Body of pancreas (tissue), 4 donors: ENCODE data around the gene C21orf58. TPM values are rescaled to one million over a fixed set of nuclear protein-coding genes. Genes with fewer than 3 reads are reported as not detected.

Source experiments
- ATAC-seq: fragments of 150-250 bp; one replicate; pipeline ENCODE4 v1.9.1; 2016
- DNase-seq, 4 donors: peaks; one replicate each; pipeline ENCODE4 v3.0.0-alpha.2; 2019
- H3K27ac ChIP-seq, 4 donors: fragments of 200-600 bp; sonication (generic); 1 replicate in 3 of 4; 2 replicates in 1 of 4; pipeline versions ENCODE4 v1.5.1 to v1.6.1; 2016 to 2019; ENCODE audit warnings: mild to moderate bottlenecking in 1 of 4, mixed read lengths in 1 of 4, moderate library complexity in 1 of 4
- H3K27me3 ChIP-seq, 2 donors: fragments of 200-600 bp; sonication (generic); one replicate each; pipeline ENCODE4 v1.6.0; 2016; ENCODE audit warnings: mild to moderate bottlenecking in 1 of 2
- H3K36me3 ChIP-seq, 2 donors: fragments of 200-600 bp; sonication (generic); replicated peaks in 1 of 2; 2 replicates each; pipeline ENCODE4 v1.5.1; 2016; ENCODE audit warnings: low read depth in 2 of 2; ENCODE audit not compliant: insufficient read depth in 1 of 2
- H3K4me1 ChIP-seq: fragments of 200-600 bp; sonication (generic); one replicate; pipeline ENCODE4 v1.6.0; 2016
- H3K4me3 ChIP-seq, 2 donors: fragments of 200-600 bp; sonication (generic); 1 replicate in 1 of 2; 2 replicates in 1 of 2; pipeline ENCODE4 v1.5.1; 2016 to 2019
- H3K9me3 ChIP-seq, 3 donors: fragments of 200-600 bp; sonication (generic); 1 replicate in 2 of 3; 2 replicates in 1 of 3; pipeline ENCODE4 v1.5.1; 2016
- POLR2A ChIP-seq, 3 donors: fragments of 450-650 bp; IDR thresholded peaks; one replicate each; pipeline ENCODE4 v1.6.1; 2016; ENCODE audit warnings: antibody characterized with exemption in 3 of 3, mild to moderate bottlenecking in 2 of 3
- WGBS, 2 donors: methylation state at CpG; one replicate each; pipeline ENCODE4 v1.1.5; 2017; 5-methylcytosine and 5-hydroxymethylcytosine counted together
- intact Hi-C: fragments of 100-400 bp; cut with DNase I; formaldehyde crosslinking; loops from one replicate; pipeline ENCODE4 v1.15.1; 2023
- total RNA-seq, 2 donors: library from RNA; depleted of rRNA; stranded (reverse); fragments of >200 nt; gene quantifications; one replicate each; pipeline ENCODE4 v1.1.0, GENCODE V29; 2016
- TF ChIP-seq, protein P1 (sequence below), 7 experiments: fragments of 450-650 bp in 4 of 7; fragments of 200-600 bp in 3 of 7; sonication (generic) in 3 of 7; IDR thresholded peaks; one replicate each; pipeline ENCODE4 v1.5.1; 2016 to 2019; ENCODE audit warnings: antibody characterized with exemption in 7 of 7

Gene C21orf58
- total RNA-seq, 2 donors from 2014 or later, result 1.6 TPM

- WGBS, 2 donors, result 90 to 95% methylated on average over 15 of the region's 15 CpGs
- ATAC-seq, result no peak
- TF ChIP-seq POLR2A (IDR thresholded peaks at IDR 0.05), result no peak
- TF ChIP-seq, protein P1, sequence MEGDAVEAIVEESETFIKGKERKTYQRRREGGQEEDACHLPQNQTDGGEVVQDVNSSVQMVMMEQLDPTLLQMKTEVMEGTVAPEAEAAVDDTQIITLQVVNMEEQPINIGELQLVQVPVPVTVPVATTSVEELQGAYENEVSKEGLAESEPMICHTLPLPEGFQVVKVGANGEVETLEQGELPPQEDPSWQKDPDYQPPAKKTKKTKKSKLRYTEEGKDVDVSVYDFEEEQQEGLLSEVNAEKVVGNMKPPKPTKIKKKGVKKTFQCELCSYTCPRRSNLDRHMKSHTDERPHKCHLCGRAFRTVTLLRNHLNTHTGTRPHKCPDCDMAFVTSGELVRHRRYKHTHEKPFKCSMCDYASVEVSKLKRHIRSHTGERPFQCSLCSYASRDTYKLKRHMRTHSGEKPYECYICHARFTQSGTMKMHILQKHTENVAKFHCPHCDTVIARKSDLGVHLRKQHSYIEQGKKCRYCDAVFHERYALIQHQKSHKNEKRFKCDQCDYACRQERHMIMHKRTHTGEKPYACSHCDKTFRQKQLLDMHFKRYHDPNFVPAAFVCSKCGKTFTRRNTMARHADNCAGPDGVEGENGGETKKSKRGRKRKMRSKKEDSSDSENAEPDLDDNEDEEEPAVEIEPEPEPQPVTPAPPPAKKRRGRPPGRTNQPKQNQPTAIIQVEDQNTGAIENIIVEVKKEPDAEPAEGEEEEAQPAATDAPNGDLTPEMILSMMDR (IDR thresholded peaks at IDR 0.05), result no peak
- H3K4me1 ChIP-seq, result peaks cover 25% of the 10 kb centered on the region
- no peaks in the 10 kb centered on the region for H3K9me3 ChIP-seq
- intact Hi-C loops, result no loop called here
- no peak overlapping the region for H3K4me3 ChIP-seq
- H3K27ac ChIP-seq, result no peak overlapping the region
- no peaks in the 10 kb centered on the region for H3K27me3 ChIP-seq
- DNase-seq, result peak in 1 of 4 donors; percentile 10
- H3K36me3 ChIP-seq, result no peaks in the 10 kb centered on the region
Observed at GRCh38 chr21:46326110-46326703, 2.5 kb upstream of the C21orf58 start.

- Histone ChIP-seq H3K9me3 (no peaks in the 10 kb centered on the region), H3K27me3 (no peaks in the 10 kb centered on the region), H3K27ac (peak overlapping the region; percentile 69 to 99 (median 96)), H3K4me1 (peaks cover 25% of the 10 kb centered on the region), H3K4me3 (peak overlapping the region; percentile 64 to 67), H3K36me3 (no peaks in the 10 kb centered on the region)
- DNase-seq (peak; percentile 39 to 50 (median 42)), ATAC-seq (no peak)
- 11 to 17% methylated on average over 24 to 42 of the region's 43 CpGs for WGBS, 2 donors
- intact Hi-C loops, result no loop called here
- TF ChIP-seq, protein P1 (IDR thresholded peaks at IDR 0.05), result peak in 3 of 7 experiments; percentile 26 to 31 (median 29)
- no peak for TF ChIP-seq POLR2A (IDR thresholded peaks at IDR 0.05)
Observed at GRCh38 chr21:46325073-46325912, 1.6 kb upstream of the C21orf58 start.

DNA sequence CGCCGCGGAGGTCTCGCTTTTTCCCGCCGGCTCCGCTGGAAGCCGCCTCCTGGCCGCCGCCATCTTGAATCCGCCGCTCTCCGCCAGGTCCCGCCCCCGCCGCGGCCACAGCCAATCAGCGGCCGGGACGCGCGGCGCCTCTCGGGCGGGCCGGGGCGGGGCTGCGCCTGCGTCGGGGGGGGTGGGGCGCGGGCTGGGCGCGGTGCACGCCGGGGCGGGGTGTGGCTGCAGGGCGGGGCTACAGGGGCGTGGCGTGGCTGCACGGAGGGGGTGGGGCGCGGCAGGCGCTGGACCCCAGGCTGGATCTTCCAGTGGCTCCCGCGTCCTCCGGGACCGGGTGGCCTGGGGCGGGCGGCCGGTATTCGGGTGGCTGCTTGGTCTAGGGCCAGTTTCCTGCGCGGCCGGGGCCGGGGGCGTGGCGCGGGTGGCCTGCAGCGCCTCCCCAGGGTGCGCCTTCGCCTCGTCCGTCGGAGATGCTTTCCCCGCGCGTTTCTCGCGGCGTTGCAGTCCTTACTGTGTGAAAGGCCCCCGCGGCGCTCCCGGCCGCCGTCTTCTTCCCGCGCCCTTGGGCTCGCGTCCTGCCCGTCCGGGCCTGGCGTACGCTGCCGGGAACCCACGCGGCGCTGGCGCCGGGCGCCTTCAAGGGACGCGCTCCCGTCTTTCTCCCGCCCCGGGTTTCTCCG lies 861 bp upstream of the C21orf58 start:
- TF ChIP-seq, protein P1 (IDR thresholded peaks at IDR 0.05), result no peak
- TF ChIP-seq POLR2A (IDR thresholded peaks at IDR 0.05), result peak; percentile 40 to 50 (median 47)
- H3K36me3 ChIP-seq, result no peaks in the 10 kb centered on the region
- H3K4me1 ChIP-seq, result peaks cover 25% of the 10 kb centered on the region
- ATAC-seq (peak; percentile 89), DNase-seq (peak; percentile 82 to 89 (median 87))
- intact Hi-C loops, result no loop called here
- WGBS, 2 donors, result 0% methylated on average over 35 of the region's 98 CpGs; no CpG with 5 or more reads in 1 of the 2 donors
- no peaks in the 10 kb centered on the region for H3K9me3 ChIP-seq
- H3K27ac ChIP-seq, result peak overlapping the region; percentile 94 to 99 (median 96)
- H3K4me3 ChIP-seq, result peak overlapping the region; percentile 64 to 95
- no peaks in the 10 kb centered on the region for H3K27me3 ChIP-seq

DNA sequence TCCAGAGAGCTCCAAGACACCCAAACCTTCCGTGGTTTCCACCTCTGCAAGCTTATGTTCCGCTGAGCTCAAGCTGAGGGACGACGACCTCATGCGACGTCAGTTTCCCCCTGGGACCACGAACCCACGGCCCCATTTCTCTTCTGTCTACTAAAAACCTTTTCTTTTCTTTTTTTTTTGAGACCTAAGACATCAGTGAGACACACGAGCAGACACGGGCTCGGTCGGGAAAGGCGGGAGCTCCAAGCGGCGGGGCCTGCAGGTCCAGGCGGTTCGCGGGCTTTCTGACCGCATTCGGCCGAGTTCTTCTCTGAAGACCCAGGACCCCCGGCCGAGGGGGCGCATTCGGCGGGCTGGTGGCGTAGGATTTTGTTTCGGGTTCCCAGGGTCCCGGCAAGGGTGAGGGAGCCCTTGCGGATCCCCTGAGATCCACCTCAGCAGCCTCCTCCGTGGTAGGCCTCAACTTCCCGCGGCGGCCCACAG lies 402 bp downstream of the C21orf58 start:
- intact Hi-C loops, result no loop called here
- no peak for ATAC-seq
- Histone ChIP-seq H3K27me3 (no peaks in the 10 kb centered on the region), H3K9me3 (no peaks in the 10 kb centered on the region), H3K4me1 (peaks cover 25% of the 10 kb centered on the region), H3K4me3 (peak overlapping the region; percentile 32 to 64), H3K27ac (peak overlapping the region in 2 of 4 donors; percentile 97 to 99), H3K36me3 (no peaks in the 10 kb centered on the region)
- DNase-seq, result peak in 1 of 4 donors; percentile 8
- no peak for TF ChIP-seq POLR2A (IDR thresholded peaks at IDR 0.05)
- TF ChIP-seq, protein P1 (IDR thresholded peaks at IDR 0.05), result no peak
- 0 to 2% methylated on average over 18 to 34 of the region's 34 CpGs for WGBS, 2 donors
